Spleen (tissue), 11 donors: ENCODE measurements around the gene IFIT1. TPM values are rescaled to one million over a fixed set of nuclear protein-coding genes. Genes with fewer than 3 reads are reported as not detected.

Experiments used
- DNase-seq: peaks from one replicate; pipeline ENCODE4 v3.0.0-alpha.2; 2020
- H3K27ac ChIP-seq, 8 donors: fragments of 200-600 bp; sonication (generic) in 7 of 8; 1 replicate in 4 of 8; 2 replicates in 4 of 8; pipeline versions ENCODE4 v1.5.0 to v1.8.0; 2016 to 2021; ENCODE audit warnings: inconsistent platforms in 4 of 8, mild to moderate bottlenecking in 4 of 8, moderate library complexity in 1 of 8
- H3K27me3 ChIP-seq, 7 donors: fragments of 200-600 bp; sonication (generic) in 6 of 7; replicated peaks in 1 of 7; 1 replicate in 4 of 7; 2 replicates in 3 of 7; pipeline versions ENCODE4 v1.5.0 to v1.8.0; 2016 to 2021; ENCODE audit warnings: inconsistent platforms in 3 of 7, mild to moderate bottlenecking in 1 of 7
- H3K36me3 ChIP-seq, 6 donors: fragments of 200-600 bp; sonication (generic) in 5 of 6; 1 replicate in 4 of 6; 2 replicates in 2 of 6; pipeline versions ENCODE4 v1.5.0 to v1.8.0; 2016 to 2021; ENCODE audit warnings: inconsistent platforms in 2 of 6
- H3K4me1 ChIP-seq, 6 donors: fragments of 200-600 bp; sonication (generic) in 5 of 6; 1 replicate in 3 of 6; 2 replicates in 3 of 6; pipeline versions ENCODE4 v1.5.0 to v1.8.0; 2016 to 2021; ENCODE audit warnings: inconsistent platforms in 3 of 6
- H3K4me3 ChIP-seq, 8 donors: fragments of 200-600 bp; sonication (generic) in 7 of 8; 1 replicate in 4 of 8; 2 replicates in 4 of 8; pipeline versions ENCODE4 v1.5.0 to v1.8.0; 2016 to 2021; ENCODE audit warnings: inconsistent platforms in 4 of 8, mild to moderate bottlenecking in 4 of 8, moderate library complexity in 2 of 8
- H3K9me3 ChIP-seq, 8 donors: fragments of 200-600 bp; sonication (generic) in 7 of 8; 1 replicate in 4 of 8; 2 replicates in 4 of 8; pipeline versions ENCODE4 v1.5.0 to v1.8.0; 2016 to 2021; ENCODE audit warnings: inconsistent platforms in 4 of 8
- CTCF ChIP-seq, 11 experiments: fragments of 200-600 bp in 7 of 11; fragments of 450-650 bp in 4 of 11; sonication (generic) in 4 of 11; IDR thresholded peaks in 8 of 11; conservative IDR thresholded peaks in 3 of 11; 1 replicate in 7 of 11; 2 replicates in 4 of 11; pipeline versions ENCODE4 v1.4.0 to v1.8.0; 2016 to 2021; ENCODE audit warnings: antibody characterized with exemption in 11 of 11, inconsistent platforms in 4 of 11, mild to moderate bottlenecking in 1 of 11
- POLR2A ChIP-seq, 3 donors: fragments of 450-650 bp; IDR thresholded peaks; one replicate each; pipeline ENCODE4 v1.5.1; 2017; ENCODE audit warnings: antibody characterized with exemption in 3 of 3, mild to moderate bottlenecking in 1 of 3
- POLR2AphosphoS5 ChIP-seq, 3 donors: sonication (generic); formaldehyde crosslinking; IDR thresholded peaks; one replicate each; pipeline ENCODE4 v1.5.1; 2017; ENCODE audit warnings: antibody characterized with exemption in 3 of 3
- WGBS, 5 donors: extraction: QIAGEN DNeasy Blood & Tissue Kit in 3 of 5; methylation state at CpG; one replicate each; pipeline versions ENCODE4 v1.1.5 to v1.1.7; 2013 to 2018; 5-methylcytosine and 5-hydroxymethylcytosine counted together
- intact Hi-C: fragments of 100-400 bp; cut with DNase I; formaldehyde crosslinking; loops from one replicate; pipeline ENCODE4 v1.15.0; 2023; ENCODE audit warnings: low total_unique reads
- polyA plus RNA-seq, 3 donors: library from polyadenylated mRNA; stranded (reverse); fragments of 200-250 nt; gene quantifications; one replicate each; pipeline ENCODE4 v1.2.1, GENCODE V29; 2013
- total RNA-seq, 7 donors: library from RNA; depleted of rRNA in 3 of 7; stranded (reverse); fragments of >200 nt in 3 of 7; fragmentation: NEBNext Ultra II Directional in 4 of 7; extraction: Animal tissue kit (Norgen Biotek cat#: 25700) in 4 of 7; gene quantifications; one replicate each; pipeline versions ENCODE4 v1.1.0 to v1.2.1, GENCODE V29; 2016 to 2021
- donor health status: healthy with polysubstance abuse.
- donor health status: DM: no; HTN: no; CAD: no; lungs with moderate emphysema.
- donor health status: DM: no; HTN: no; CAD: no.
- donor health status: Bipolar disorder and iron deficiency.
- donor health status: healthy.
- donor health status: DM: no; HTN: no; CAD: no.
- donor health status: DM: yes; HTN: yes; CAD: no.

The IFIT1 gene
- total and polyA plus RNA-seq, 10 donors: 8.8 to 35.7 (median 22.2) TPM

GRCh38 chr10:89373916-89374711 lies 18.3 kb upstream of the IFIT1 start:
- Histone ChIP-seq H3K4me3 (no peak overlapping the region), H3K9me3 (no peaks in the 10 kb centered on the region), H3K27ac (peak overlapping the region; percentile 27 to 84 (median 74)), H3K36me3 (no peaks in the 10 kb centered on the region), H3K27me3 (no peaks in the 10 kb centered on the region), H3K4me1 (peaks cover 0 to 30% (median 21%) of the 10 kb centered on the region in 6 donors)
- 19 to 60% (median 34%) methylated on average over 3 of the region's 3 CpGs for WGBS, 5 donors
- TF ChIP-seq CTCF (IDR thresholded peaks at IDR 0.05 in 8 of 11, conservative IDR thresholded peaks at IDR 0.05 in 3 of 11) (no peak), POLR2A (IDR thresholded peaks at IDR 0.05) (no peak), POLR2AphosphoS5 (IDR thresholded peaks at IDR 0.05) (peak in 1 of 3 donors; percentile 79)
- intact Hi-C loops: no loop called here
- no peak for DNase-seq

GRCh38 chr10:89374713-89375141 lies 17.7 kb upstream of the IFIT1 start:
- no peak overlapping the region for H3K4me3 ChIP-seq
- intact Hi-C loops: no loop called here
- no peak for DNase-seq

GRCh38 chr10:89377705-89378637 lies 14.5 kb upstream of the IFIT1 start, which contains the start of gene IFIT1B:
TSS of gene IFIT1B (plus strand) at chr10:89378056. CDS start at chr10:89378136, 80 bp downstream.
- no peaks in the 10 kb centered on the region for H3K9me3 ChIP-seq
- no peak for DNase-seq
- H3K27me3 ChIP-seq: no peaks in the 10 kb centered on the region
- 72 to 87% (median 83%) methylated on average over 5 of the region's 5 CpGs for WGBS, 5 donors
- no peak within 1 kb of the TSS for H3K4me3 ChIP-seq
- H3K27ac ChIP-seq: no peak within 1 kb of the TSS
- TF ChIP-seq POLR2AphosphoS5 (IDR thresholded peaks at IDR 0.05) (no peak), POLR2A (IDR thresholded peaks at IDR 0.05) (no peak), CTCF (IDR thresholded peaks at IDR 0.05 in 8 of 11, conservative IDR thresholded peaks at IDR 0.05 in 3 of 11) (no peak)
- H3K36me3 ChIP-seq: no peaks in the 10 kb centered on the region
- H3K4me1 ChIP-seq: peaks cover 0 to 21% (median 18%) of the 10 kb centered on the region in 6 donors
- intact Hi-C loops: no loop called here

More at GRCh38 chr10:89374713-89375141, 17.7 kb upstream of the IFIT1 start:
- TF ChIP-seq POLR2A (IDR thresholded peaks at IDR 0.05) (no peak), POLR2AphosphoS5 (IDR thresholded peaks at IDR 0.05) (no peak), CTCF (IDR thresholded peaks at IDR 0.05 in 8 of 11, conservative IDR thresholded peaks at IDR 0.05 in 3 of 11) (no peak)
- peak overlapping the region in 7 of 8 donors; percentile 55 to 84 (median 77) for H3K27ac ChIP-seq
- H3K36me3 ChIP-seq: no peaks in the 10 kb centered on the region
- H3K9me3 ChIP-seq: no peaks in the 10 kb centered on the region
- no peaks in the 10 kb centered on the region for H3K27me3 ChIP-seq
- H3K4me1 ChIP-seq: peaks cover 0 to 24% (median 18%) of the 10 kb centered on the region in 6 donors
